Left hindlimb (tissue), 1 donor: ENCODE data around the gene TST.

Source experiments
- DNase-seq: peaks from one replicate; pipeline ENCODE4 v3.0.0-alpha.2; 2018

Gene TST

DNA sequence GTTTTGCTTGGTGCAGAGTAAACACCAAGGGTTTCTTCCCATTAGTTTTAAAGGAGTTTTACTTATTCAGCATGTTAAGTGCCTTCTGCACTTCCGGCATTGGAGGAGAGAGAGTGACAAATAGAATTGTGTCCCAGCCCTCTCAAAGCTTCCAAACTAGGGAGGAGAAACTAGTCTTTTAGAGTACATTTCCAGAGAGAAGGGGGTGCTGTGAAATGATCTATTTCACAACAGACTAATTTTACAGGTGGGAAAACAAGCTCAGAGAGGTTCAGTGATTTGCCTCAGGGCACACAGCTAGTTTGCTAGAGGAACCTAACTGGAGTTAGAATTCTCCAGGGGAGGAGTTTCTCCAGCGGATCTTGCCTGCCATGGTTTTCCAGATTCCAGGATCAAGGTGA is 12.9 kb upstream of the TST start:
- no peak for DNase-seq

- no peak for DNase-seq
These were observed 11.5 kb upstream of the TST start for GRCh38 chr22:37030560-37031281.

GRCh38 chr22:37028692-37029674 is 9.7 kb upstream of the TST start:
- DNase-seq, result no peak

GRCh38 chr22:37027556-37027955 is 8.3 kb upstream of the TST start:
- no peak for DNase-seq

DNA sequence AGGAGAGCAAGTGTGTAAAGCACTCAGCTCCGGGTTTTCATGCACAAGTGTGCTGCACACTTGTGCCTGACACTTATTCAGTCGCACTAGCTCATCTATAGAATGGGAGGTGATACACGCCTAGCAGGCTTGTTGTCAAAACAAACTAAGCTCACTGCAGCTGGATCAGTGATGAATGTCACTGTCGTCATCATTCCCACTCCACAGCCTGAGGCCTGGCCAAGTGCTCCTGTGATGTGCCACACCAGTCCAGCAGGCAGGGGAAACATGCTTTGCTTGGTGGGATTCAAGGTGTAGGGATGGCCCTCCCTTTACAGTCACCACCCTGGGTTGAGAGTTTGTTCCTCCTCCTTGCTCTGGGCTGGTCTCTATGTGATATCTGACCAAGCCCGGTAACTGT is 7.1 kb upstream of the TST start:
- DNase-seq, result no peak

- DNase-seq, result no peak
These were observed 6.3 kb upstream of the TST start for GRCh38 chr22:37025500-37026070.

GRCh38 chr22:37024339-37025157 is 5.3 kb upstream of the TST start:
- no peak for DNase-seq

- peak; percentile 26 for DNase-seq
These were observed 4.6 kb upstream of the TST start for GRCh38 chr22:37023743-37024338.

DNA sequence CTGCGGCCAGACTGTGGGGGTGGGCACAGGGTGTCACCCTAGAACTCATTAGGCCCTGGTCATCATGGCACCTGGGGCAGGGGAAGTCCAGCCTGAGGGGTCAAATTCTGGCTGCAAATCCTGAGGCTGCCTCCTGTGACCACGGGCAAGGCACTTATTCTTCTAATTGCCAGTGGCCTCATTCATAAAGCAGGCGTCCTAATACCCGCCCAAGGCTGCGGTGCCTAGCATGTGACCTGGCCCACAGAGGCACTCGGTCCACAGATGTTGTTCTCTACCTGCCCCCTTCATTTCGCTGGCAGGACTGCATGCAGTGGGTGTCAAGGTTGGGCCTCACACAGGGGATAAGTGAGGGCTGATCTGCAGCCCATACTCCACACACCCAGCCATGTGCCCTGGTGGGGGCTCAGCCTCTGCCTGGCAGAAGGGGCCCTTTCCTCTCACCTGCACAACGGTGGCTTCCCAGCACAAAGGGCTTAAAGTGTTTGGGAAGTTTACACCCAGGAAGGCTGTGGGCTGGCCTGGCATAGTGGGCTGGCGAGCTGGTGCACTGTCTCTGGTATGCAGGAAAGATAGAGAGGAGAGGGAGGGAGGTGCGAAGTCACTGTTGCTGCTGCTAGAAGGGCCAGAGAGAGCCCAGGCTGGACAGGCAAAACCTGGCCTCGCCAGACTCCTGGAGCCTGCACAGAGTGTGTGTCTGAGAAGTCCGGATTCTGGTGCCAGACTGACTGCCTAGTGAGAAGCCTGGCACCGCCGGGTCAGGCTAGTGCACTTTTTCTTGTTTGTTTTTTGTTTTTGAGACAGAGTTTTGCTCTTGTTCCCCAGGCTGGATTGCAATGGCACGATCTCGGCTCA is 3.5 kb upstream of the TST start:
- DNase-seq, result no peak

GRCh38 chr22:37021710-37022482 is 2.6 kb upstream of the TST start:
- DNase-seq, result no peak

DNA sequence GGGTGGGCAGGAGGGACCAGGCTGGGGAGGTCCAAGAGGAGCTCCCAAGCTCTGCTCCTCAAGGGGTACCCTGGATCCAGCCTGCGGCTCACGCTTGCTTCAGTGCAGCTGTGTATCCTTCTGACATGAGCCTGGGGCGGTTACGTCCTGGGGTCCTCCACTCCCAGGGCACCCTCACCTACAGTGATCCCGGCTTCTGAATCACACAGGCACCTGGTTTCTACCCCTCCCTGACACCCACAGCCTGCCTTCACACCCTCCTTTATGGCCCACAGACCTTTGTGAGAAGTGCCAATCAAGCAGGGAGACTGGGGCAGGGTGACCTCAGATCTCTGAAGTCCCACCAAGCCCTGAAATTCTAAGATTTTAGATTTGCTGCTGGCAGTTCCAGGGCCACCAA is 1.8 kb upstream of the TST start:
- DNase-seq, result no peak

DNA sequence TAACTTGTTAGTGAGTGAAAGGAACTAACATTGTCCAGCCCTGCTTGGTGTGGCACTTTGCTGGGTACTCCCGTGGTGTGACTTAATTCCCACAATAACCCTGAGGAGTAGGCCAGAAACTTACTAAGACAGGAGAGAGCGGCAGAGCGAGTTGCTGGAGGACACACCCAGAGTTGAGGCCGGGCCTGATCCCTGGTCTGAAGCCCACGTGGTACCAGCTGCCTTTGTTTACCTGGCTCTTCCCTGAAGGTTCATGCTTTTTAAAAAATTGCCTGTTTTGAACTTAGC is 889 bp upstream of the TST start:
- no peak for DNase-seq

DNA sequence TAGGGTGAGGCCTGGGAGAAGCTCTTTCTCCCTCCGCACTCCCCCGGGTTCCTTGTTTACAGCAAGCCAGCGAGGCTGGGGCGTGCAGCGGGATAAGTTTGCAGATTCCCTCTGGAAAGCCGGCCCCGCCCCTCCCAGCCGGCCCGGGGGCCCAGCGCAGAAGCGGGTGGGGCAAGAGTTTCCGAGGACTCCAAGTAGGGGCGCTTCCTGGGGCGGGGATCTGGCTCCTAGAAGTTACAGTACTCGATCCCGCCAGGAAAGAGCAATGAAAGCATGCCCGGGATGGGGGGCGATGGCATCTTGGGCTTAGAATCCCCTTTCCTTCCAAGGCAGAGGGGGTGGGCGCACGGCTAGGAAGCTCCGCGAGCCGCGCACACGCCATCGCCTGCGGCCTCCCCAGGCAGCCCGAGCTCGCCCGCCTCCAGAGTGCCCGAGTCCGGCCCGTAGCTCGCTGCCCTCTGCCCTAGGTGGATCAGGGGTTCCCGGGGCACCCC is 385 bp downstream of the TST start:
- peak; percentile 82 for DNase-seq

GRCh38 chr22:37018086-37018814 is 997 bp downstream of the TST start:
- DNase-seq, result no peak

DNA sequence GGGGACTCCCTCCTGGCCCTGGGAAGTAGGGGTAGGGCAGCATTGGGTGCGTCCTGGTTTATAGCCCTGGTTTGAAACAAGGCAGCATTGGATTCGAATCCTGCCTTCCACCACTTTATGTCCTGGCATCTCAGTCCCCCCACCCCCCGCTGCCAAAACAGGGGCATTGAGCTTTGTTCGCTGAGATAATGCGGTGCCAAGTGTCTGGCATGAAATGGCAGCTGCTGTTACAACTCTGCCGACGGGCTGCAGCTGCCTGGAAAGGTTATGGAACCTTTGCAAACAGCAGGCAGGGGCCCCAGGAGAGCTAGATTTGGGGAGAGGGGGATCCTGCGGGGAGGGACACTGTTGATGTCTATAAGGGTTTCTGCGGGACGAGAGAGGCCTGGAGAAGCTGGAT is 1.9 kb downstream of the TST start:
- DNase-seq, result no peak

DNA sequence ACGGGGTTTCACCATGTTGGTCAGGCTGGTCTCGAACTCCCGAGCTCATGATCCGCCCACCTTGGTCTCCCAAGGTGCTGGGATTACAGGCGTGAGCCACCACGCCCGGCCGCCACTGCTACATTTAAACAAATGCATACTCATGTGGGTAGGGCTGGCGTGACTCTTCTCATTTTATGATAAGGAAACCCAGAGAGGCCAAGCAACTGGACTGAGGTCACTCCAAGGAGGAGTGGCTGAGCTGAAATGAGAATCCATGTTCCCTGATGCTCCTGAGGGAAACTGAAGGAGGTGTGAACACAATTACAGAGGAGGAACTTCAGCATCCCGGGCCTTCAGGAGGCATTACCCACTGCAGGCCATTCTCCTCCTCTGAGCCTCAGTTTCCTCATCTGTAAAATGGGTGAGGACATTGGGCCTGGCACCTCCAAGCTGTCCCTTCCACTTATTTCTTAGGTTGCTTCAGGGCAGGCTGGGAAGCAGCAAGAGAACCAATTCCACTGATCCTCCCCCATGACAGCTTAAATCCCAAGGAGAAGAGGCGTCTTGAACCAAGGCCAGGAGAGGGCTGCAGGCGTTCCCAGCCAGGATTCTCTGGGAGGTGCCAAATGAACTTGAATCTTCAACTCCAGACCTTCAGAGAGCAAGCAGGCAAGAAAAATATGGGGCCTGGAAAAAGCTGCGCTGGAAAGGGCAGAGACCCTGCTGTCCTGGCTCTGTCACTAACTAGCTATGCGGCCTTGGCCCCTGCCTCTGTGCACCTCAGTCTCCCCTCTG is 2.9 kb downstream of the TST start:
- no peak for DNase-seq

GRCh38 chr22:37015587-37015878 is 3.7 kb downstream of the TST start:
- no peak for DNase-seq

DNA sequence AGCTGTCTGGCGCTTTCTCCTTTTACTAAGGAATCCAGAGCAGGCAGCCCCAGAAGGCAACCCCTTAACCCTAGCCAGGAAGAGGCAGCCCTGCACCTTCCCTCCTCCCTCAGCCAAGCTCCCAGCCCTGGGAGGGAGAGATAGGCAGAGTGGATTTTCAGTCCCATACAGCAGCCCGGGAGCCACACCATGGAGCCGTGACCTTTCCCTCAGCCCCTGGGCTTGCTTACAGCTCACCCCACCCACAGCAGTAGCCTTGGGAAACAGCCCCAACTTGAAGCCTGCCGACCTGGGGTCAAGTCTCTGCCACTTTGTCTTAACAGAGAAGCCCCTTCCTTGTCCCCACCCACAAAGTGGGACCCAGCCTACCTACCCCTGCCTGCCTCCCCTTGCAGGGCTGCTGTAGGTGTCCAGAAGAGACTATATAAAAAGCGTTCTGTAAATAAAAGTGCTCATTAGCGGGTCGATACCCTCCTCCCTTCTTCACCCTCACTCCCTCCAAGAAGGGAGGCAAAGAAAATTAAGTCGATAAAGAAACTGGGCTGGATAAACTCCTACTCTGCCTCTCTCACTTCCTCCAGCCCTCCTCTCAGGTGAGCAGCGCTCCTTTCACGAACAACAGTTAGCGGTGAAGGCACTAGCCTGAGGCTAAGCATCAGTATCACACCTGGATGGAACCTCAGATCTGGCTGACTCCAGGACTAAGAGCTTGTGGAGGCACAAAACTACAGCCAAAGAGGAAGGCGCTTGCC is 4.2 kb downstream of the TST start:
- DNase-seq, result no peak

- DNase-seq, result no peak
These were observed 4.8 kb downstream of the TST start for GRCh38 chr22:37014415-37014806.
